CD4-positive, alpha-beta T cell treated with Interferon gamma for 1 hour (primary cell): ENCODE data around the gene PLPP1.

Experiments used
- DNase-seq: peaks from one replicate; pipeline ENCODE4 v3.0.0-alpha.2; 2020

PLPP1 gene

DNA sequence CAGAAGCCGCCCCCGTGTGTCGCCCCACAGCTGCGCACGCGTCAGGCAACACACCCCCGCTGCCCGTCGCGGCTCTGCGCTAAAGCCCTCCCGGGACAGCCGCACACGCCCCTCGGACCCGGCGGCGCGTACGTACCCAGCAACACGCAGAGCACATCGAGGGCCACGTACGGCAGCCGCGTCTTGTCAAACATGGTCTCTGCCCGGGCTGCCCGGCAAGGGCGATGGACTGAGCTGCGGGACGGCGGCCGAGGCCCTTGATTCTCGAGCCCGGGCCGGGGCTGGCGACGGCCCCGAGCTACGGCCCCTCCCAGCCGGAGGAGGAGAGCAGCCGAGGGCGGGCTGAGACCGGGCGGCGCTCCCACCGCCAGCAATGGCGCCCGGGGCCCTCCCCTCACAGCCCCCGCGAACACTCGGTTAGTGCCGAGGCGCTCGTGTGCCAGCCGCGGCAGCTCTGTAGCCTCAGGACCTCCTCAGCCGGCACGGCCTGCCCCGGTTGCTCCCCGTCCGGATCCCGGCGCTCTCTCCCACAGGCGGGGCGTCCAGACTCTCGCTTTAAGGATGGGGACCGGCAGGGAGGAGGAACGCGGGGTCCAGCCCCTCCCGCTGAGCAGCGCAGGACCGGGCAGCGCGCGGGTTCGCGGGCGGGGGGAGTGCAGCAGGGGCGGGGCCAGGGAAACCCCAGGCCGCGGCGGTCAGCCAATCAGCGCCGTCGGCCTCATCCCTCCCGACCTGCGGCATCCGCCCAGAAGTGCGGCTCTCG is at the start of gene PLPP1:
PLPP1 (minus strand) TSS at position 529 of the 763 bp plus-strand sequence; CDS start at position 194, 335 bp downstream.
- DNase-seq, result peak; percentile 81

DNA sequence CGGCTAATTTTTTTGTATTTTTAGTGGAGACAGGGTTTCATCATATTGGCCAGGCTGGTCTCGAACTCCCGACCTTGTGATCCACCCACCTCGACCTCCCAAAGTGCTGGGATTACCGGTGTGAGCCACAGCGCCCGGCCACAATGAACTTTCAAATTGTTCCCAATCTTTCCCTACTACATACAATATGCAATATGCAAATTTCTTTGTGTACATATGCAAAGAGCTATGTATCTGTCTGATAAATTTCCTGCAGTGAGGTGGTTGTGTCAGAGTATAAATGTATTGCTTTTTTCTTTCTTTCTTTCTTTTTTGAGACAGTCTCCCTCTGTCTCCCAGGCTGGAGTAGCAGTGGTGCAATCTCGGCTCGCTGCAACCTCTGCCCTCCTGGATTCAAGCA is 48.8 kb upstream of the PLPP1 start:
- DNase-seq, result no peak

- DNase-seq, result no peak
Observed at GRCh38 chr5:55582256-55582655, 47.5 kb upstream of the PLPP1 start.

- no peak for DNase-seq
Observed at GRCh38 chr5:55580042-55580441, 45.3 kb upstream of the PLPP1 start.

DNA sequence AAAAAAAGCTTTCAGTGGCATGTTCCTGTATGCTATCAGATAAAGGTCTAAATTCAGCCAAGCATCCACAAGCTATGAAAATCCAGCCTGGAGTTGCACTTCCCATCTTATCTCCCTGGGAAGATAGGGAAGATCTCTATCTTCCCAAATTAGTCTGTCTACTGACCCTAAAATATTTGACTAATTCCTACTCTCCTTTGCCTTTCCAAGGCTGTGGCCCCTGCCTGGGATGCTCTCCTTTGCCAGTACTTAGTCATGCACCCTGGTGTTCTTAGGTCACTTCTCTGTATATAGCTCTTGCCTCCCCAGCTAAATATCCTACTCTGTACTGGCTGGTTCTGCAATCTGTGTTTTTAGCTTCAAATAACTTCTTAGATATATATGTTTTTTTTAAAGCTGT is 44.0 kb upstream of the PLPP1 start:
- DNase-seq, result no peak

DNA sequence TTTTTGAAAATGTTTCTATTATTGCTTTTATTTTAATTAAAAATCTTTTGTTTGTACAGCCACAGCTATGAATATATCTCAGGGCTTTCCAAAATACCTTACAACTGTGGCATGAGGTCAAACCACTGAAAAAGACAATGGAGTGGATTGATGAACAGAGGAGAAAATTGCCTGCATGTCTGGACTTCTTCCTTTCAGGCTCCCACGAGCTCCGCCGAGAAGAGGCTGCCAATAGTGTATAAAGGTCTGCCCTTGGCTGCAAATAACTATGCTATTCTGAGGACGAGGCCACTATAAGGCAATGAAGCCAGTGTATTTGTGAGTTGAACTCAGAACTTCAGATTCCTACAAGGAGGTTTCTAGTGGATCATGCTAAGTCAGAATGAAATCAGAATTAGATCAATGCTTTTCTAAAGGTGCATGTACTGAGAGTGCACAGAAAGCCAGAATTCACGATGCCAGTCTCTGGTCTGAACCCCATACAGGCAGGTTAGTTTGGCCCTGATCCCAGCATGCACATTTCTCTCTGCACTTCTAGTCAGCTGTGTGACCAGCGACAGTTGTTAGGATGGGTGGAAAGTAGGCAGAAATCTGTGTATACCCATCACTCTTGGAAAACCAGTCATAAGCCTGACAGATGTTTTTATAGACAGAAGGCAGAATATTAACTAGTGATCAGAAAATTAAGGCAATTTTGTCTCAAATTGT is 42.7 kb upstream of the PLPP1 start:
- no peak for DNase-seq

GRCh38 chr5:55576661-55577060 is 41.9 kb upstream of the PLPP1 start:
- DNase-seq, result no peak

DNA sequence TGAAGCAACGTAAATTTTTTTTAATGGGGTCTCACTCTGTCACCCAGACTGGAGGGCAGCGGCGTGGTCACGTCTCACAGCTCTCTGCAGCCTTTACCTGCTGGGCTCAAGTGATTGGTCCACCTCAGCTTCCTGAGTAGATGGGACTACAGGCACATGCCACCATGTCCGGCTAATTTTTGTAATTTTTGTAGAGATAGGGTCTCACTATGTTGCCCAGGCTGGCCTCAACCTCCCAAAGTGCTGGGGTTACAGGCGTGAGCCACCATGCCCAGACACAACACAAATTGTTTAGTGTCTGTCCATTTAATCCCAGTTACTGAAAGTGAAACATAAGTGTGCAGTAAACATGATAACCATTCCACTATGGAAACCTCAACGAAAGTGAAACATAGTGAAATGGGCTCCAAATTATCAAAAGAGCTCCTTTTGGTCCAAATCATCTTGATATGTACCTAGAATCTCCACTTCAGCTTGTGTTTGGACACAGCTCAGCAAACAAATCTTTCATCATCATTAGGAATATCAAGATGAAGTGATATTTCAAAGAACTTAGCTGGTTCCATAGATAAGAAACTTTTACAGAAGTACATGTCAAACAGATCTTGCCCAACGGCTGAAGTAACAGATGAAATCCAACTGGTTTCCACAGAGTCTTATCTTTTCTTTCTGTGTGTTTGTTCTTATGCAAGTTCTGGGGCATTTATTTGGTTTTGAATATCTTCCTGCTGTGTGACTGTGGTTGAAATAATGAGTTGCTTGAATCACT is 41.2 kb upstream of the PLPP1 start:
- no peak for DNase-seq

GRCh38 chr5:55572600-55572999 is 37.8 kb upstream of the PLPP1 start:
- no peak for DNase-seq

DNA sequence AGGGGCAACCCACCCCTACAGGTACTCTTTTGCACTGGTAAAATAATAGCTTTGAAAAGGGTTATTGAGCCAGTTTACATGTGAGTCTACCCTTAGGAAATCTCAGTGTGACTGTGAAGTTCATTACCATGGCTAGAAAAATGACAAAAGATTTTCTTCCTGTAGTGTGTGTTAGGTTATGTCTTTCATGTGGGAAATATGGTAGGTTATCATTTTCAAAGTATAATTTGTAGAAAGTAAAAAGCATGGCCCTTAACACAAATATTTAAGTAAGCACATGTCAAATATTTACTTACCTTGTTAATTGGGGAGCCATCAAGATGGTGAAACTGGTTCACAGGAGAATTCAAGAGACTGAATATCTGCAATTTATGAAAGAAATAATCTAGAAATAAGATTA is 37.3 kb upstream of the PLPP1 start:
- no peak for DNase-seq

- DNase-seq, result no peak
Observed at GRCh38 chr5:55570570-55570969, 35.8 kb upstream of the PLPP1 start.

DNA sequence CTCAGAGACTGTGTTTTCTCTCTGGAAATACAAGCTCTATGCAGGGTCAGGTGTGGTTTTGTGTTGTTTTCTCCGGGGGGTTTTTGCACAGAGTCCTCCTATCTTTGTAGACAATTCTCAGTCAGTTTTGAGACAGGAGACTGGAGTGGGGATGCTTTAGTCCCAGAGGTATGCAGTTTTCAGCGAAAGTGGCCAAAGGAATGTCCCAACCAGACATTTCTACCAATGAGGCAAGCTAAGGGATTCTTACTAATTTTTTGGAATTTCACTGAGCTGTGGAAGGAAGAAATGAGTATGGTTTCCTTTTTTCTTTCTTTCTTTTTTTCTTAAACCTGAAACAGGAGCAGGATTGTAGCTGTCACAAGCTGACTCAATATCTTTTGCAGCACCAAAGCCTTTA is 35.3 kb upstream of the PLPP1 start:
- no peak for DNase-seq

DNA sequence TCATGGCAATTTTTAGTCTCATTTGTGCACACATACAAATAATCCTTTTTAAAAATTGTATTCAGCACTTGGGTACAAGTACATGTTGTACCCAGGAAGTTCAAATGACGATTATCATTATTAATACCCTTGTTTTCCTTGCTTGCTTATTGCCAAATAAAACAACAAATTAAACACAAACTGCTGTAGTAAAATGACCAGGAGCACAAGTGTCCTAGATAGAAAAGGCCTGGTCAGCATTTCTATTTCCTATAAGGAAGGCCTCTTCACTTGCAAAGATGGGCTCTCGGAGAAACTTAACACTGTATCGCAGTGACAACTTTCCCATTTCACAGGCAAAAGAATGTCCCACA is 34.7 kb upstream of the PLPP1 start:
- no peak for DNase-seq

DNA sequence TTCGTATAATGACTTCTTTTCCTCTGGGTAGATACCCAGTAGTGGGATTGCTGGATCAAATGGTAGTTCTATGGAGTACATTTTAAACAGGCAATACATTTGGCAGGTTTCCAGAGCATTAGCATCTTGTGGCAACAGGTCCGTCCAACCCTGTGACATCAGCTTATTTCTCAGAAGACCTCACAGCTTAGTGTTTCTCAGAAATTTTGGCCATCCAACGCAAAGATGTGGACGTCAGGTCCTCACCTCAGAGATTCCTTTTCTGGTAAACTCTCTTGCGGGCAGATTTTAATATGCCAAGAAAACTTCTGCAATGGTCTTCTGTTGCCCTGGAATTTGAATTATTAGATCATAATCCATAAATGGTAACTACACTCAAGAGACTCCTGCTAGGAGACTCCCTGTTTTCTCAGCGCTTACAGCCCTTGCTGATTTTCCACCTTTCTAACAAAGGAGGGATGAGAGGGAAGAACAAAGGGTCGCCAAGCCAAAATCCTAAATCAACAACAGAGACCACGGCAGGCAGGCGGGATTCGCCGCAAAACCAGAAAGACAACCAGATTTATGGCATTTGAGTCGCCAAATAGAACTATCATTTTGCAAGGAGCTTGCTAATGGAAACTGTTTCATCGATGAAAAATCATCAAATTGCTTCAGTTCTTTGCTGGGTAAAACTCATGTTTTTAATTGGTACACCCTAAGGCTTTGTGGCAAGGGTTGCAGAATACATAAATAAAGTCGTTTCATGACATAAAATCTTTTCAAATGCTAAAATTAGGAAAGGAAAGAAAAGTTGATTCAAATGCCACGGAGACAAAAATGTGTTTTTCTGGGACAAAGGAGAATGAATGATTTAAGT is 34.1 kb upstream of the PLPP1 start:
- no peak for DNase-seq

- no peak for DNase-seq
Observed at GRCh38 chr5:55564721-55565120, 30.0 kb upstream of the PLPP1 start.

GRCh38 chr5:55558484-55558883 is 23.7 kb upstream of the PLPP1 start:
- no peak for DNase-seq

GRCh38 chr5:55557123-55557522 is 22.4 kb upstream of the PLPP1 start:
- no peak for DNase-seq

GRCh38 chr5:55554585-55555202 is 19.9 kb upstream of the PLPP1 start:
- no peak for DNase-seq

DNA sequence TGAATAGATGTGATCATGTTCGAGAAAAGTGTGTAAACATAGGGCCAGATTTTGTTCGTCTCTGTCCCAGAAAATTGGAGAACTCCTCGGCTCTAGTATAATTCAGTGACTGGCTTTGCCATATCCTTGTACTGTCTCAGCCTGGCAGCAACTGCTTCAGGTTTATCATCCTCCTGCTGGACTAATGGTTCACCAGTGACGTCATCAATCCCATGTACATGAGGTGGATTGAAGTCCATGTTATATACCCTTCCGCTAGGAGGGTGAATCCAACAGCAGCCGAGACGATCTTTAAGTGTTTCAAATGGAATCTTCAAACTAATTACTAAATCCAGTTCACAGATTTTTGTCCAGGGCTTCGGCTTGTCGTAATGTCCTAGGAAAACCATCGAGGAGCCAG is 17.1 kb upstream of the PLPP1 start:
- DNase-seq, result no peak

- DNase-seq, result no peak
Observed at GRCh38 chr5:55551358-55551757, 16.6 kb upstream of the PLPP1 start.

DNA sequence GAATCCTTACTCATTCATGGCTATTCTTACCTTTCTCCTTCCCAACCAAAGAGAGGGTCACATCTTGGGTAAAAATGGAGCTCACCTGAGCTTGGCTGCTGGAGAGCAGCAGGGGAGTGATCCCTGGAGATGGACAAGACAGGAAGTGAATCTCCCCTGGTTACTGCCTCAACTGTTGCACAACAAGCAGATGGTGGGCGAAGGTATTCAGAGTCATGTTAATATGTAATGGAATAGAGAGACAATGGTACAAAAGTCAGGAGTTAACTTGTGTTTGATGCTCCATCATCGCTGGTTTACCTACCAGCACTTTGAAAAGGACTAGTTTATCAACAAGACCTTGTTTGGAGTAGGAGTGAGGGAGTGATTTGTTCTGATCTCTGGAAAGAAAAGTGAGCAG is 13.0 kb upstream of the PLPP1 start:
- no peak for DNase-seq

GRCh38 chr5:55546947-55547346 is 12.2 kb upstream of the PLPP1 start:
- no peak for DNase-seq

- DNase-seq, result no peak
Observed at GRCh38 chr5:55544341-55544740, 9.6 kb upstream of the PLPP1 start.
